Measurements from ENCODE around the gene TPSG1.

Gene TPSG1

GRCh38 chr16:1198194-1198593, 26.9 kb downstream of the TPSG1 start:
- Histone ChIP-seq H3K27me3 (ENCODE audit: insufficient read depth, poor library complexity, severe bottlenecking) (no peaks in the 10 kb centered on the region), H3K27ac (ENCODE audit: poor library complexity, severe bottlenecking) (no peak overlapping the region), H3K9me3 (ENCODE audit: severe bottlenecking) (no peaks in the 10 kb centered on the region), H3K4me1 (ENCODE audit: insufficient read depth, poor library complexity, severe bottlenecking) (no peaks in the 10 kb centered on the region), H3K36me3 (ENCODE audit: low read depth) (no peaks in the 10 kb centered on the region), H3K4me3 (ENCODE audit: severe bottlenecking) (no peak overlapping the region)
- DNase-seq (ENCODE audit: low spot score) (no peak), ATAC-seq (ENCODE audit: low read depth) (no peak)
- no peak for TF ChIP-seq CTCF (IDR thresholded peaks at IDR 0.05; ENCODE audit: poor library complexity, severe bottlenecking)

- Histone ChIP-seq H3K27me3 (ENCODE audit: insufficient read depth, poor library complexity, severe bottlenecking) (no peaks in the 10 kb centered on the region), H3K4me1 (ENCODE audit: insufficient read depth, poor library complexity, severe bottlenecking) (no peaks in the 10 kb centered on the region), H3K4me3 (ENCODE audit: severe bottlenecking) (no peak overlapping the region), H3K27ac (ENCODE audit: poor library complexity, severe bottlenecking) (no peak overlapping the region), H3K9me3 (ENCODE audit: severe bottlenecking) (no peaks in the 10 kb centered on the region), H3K36me3 (ENCODE audit: low read depth) (no peaks in the 10 kb centered on the region)
- no peak for DNase-seq (ENCODE audit: low spot score)
- ATAC-seq (ENCODE audit: low read depth) = no peak
- no peak for TF ChIP-seq CTCF (IDR thresholded peaks at IDR 0.05; ENCODE audit: poor library complexity, severe bottlenecking)
Observed at GRCh38 chr16:1197237-1197866, 27.7 kb downstream of the TPSG1 start.

GRCh38 chr16:1196494-1196893, 28.6 kb downstream of the TPSG1 start:
- DNase-seq (ENCODE audit: low spot score) (no peak), ATAC-seq (ENCODE audit: low read depth) (no peak)
- Histone ChIP-seq H3K36me3 (ENCODE audit: low read depth) (no peaks in the 10 kb centered on the region), H3K27ac (ENCODE audit: poor library complexity, severe bottlenecking) (no peak overlapping the region), H3K9me3 (ENCODE audit: severe bottlenecking) (no peaks in the 10 kb centered on the region), H3K4me3 (ENCODE audit: severe bottlenecking) (no peak overlapping the region), H3K27me3 (ENCODE audit: insufficient read depth, poor library complexity, severe bottlenecking) (no peaks in the 10 kb centered on the region), H3K4me1 (ENCODE audit: insufficient read depth, poor library complexity, severe bottlenecking) (no peaks in the 10 kb centered on the region)
- TF ChIP-seq CTCF (IDR thresholded peaks at IDR 0.05; ENCODE audit: poor library complexity, severe bottlenecking) = no peak

- H3K27ac ChIP-seq (ENCODE audit: poor library complexity, severe bottlenecking) = no peak overlapping the region
- no peak for ATAC-seq (ENCODE audit: low read depth)
- no peak for DNase-seq (ENCODE audit: low spot score)
- no peak for TF ChIP-seq CTCF (IDR thresholded peaks at IDR 0.05; ENCODE audit: poor library complexity, severe bottlenecking)
- H3K4me3 ChIP-seq (ENCODE audit: severe bottlenecking) = no peak overlapping the region
- no peaks in the 10 kb centered on the region for H3K4me1 ChIP-seq (ENCODE audit: insufficient read depth, poor library complexity, severe bottlenecking)
- no peaks in the 10 kb centered on the region for H3K27me3 ChIP-seq (ENCODE audit: insufficient read depth, poor library complexity, severe bottlenecking)
- H3K9me3 ChIP-seq (ENCODE audit: severe bottlenecking) = no peaks in the 10 kb centered on the region
- no peaks in the 10 kb centered on the region for H3K36me3 ChIP-seq (ENCODE audit: low read depth)
Observed at GRCh38 chr16:1195393-1195666, 29.7 kb downstream of the TPSG1 start.

- Histone ChIP-seq H3K4me1 (ENCODE audit: insufficient read depth, poor library complexity, severe bottlenecking) (no peaks in the 10 kb centered on the region), H3K4me3 (ENCODE audit: severe bottlenecking) (no peak overlapping the region), H3K36me3 (ENCODE audit: low read depth) (no peaks in the 10 kb centered on the region), H3K27me3 (ENCODE audit: insufficient read depth, poor library complexity, severe bottlenecking) (no peaks in the 10 kb centered on the region), H3K27ac (ENCODE audit: poor library complexity, severe bottlenecking) (no peak overlapping the region), H3K9me3 (ENCODE audit: severe bottlenecking) (no peaks in the 10 kb centered on the region)
- TF ChIP-seq CTCF (IDR thresholded peaks at IDR 0.05; ENCODE audit: poor library complexity, severe bottlenecking) = peak; percentile 78
- ATAC-seq (ENCODE audit: low read depth) (no peak), DNase-seq (ENCODE audit: low spot score) (no peak)
Observed at GRCh38 chr16:1194665-1195392, 30.2 kb downstream of the TPSG1 start.
